DMS79 (cell line): ENCODE results near the gene PTPRE.

ENCODE experiments used
- DNase-seq: peaks from one replicate; lab custom pipeline; 2025; lab: John Stamatoyannopoulos, UW

Gene PTPRE

GRCh38 chr10:127882801-127883459, 24.0 kb upstream of the PTPRE start:
- no peak for DNase-seq

DNA sequence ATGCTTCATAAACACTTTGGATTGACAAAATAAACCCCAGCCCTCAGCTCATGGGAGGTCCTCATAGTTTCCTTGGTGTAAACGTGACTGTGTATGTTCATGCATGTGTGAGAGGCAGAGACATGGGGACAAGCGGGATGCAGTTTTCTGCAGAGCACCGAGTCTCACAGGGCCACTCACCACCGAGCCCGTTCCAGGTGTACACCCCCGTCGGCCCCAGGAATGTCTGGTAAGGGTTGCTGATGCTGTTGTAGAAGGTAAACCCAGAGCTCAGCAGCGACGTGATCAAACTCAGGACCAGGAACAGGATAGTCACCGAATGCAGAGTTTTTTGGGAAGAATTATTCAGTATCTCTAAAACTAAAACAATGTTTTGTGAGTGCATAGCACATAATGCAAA, 23.4 kb upstream of the PTPRE start:
- no peak for DNase-seq

DNA sequence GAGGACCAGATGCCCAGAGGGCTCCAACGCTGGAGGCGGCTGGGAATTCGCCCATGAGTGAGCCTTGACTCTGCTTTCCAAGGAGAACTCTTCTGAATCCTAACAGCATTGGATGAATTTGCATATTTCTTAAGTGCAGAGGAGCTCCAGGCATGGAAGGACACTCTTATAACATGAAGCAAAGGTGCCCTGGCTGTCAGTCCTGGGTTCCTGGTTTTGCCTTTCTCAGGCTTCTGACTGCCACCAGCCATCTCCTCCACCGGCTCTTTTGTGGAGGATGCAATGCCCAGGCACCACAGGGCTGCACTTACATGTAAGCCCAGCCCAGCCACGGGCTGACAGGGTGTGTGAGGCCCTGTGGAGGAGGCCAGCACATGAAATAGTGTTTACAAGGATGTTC, 22.4 kb upstream of the PTPRE start:
- no peak for DNase-seq

- no peak for DNase-seq
Observed at GRCh38 chr10:127886371-127887051, 20.4 kb upstream of the PTPRE start.

DNA sequence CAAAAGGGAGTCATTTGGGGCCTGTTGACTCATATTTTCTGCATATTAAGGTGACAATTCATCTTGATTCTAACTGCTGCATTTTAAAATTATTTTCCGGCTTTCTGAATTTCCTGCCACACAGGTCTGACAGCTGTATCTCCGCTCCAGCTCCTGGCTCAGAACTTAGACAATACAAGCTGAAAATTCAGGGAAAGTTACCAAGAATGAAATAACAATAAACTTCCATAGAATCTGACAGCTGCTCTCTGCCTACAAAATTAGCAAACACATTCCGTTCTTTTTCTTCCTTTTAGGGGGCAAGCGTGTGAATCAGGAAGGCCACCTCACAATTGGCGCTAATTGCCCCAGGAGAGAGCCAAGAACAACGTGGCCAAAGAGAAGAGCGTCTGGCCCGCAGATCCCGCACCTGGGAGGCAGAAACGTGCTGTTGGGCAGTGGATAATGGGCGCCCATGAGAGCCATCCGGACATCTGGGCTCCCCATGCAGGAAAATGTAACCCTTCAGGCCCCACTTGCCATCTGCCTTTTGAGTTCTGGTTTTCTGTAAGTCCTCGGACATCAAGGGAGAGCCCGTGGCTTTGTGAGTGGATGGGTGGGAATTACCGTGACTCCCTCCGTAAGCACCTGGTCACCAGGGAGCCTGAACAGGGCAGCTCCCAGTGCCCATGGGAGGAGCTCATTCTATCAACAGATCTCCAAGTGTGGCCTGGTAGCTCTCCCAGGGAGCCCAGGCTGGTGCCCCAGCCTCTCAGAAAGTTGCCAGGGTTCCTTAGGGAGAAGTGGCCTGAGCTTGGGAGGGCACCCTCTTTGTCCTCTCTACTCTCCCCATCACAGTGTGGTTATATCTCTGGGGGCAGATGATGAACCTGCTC, 19.1 kb upstream of the PTPRE start:
- no peak for DNase-seq

DNA sequence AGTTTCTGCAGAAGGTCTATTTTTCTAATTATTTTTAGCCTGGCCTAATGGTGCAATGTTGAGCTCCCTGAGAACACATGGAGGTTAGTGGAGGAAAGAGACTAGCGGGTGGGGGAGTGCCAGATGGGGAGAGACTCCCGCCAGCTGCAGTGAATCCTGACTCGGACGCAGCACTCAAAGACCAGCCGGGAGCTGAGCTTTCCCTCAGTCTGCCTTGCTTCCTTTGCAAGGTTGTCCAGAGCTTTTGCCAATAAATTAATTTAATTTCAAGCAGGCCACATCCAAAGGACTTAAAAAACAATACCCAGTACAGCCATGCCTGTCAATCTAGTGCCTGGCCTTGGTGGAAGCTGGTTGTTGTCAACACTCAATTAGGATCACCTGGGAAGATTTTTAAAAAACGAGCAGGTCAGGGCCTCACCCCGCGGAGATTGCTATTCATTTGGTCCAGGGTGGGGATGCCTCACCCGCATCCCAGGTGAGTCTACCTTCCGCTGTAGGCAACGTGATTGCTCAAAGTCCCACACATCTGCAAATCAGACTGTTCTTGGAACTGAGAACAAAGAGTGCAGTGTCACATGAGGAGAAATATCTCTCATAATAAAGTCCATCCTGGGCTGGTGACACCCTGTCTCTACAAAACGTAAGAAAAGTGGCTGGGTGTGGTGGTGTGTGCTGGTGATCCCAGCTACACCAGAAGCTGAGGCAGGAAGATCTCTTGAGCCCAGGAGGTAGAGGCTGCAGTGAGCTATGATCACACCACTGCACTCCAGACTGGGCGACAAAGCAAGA, 18.2 kb upstream of the PTPRE start:
- DNase-seq: no peak

GRCh38 chr10:127889605-127890195, 17.2 kb upstream of the PTPRE start:
- DNase-seq: no peak

GRCh38 chr10:127890216-127890615, 16.7 kb upstream of the PTPRE start:
- DNase-seq: no peak

- no peak for DNase-seq
Observed at GRCh38 chr10:127890832-127891334, 16.0 kb upstream of the PTPRE start.

DNA sequence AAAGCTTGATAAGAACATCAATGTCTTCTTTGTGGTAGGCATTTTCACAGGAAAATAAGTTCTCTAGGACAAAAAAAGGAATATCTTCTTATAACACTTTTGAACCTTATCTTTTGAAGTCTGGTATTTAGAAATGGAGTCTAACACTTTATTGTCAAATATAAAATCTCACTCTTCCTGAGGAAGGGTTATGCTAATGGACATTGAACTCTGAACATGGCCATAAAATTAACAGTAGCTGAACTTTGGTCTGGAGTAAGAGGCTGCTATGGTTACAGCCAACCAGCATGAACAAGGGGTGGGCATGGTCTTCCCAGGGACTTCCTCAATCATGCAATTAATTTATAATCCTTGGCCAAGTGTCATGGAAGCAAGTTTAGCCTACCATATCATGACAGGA, 14.2 kb upstream of the PTPRE start, which contains the start of gene CLRN3:
TSS of gene CLRN3 (minus strand) at position 199 of the 400 bp plus-strand sequence. CDS start at position 42, 157 bp downstream.
- no peak for DNase-seq

GRCh38 chr10:127894146-127894545, 12.8 kb upstream of the PTPRE start:
- DNase-seq: no peak

GRCh38 chr10:127896590-127896989, 10.3 kb upstream of the PTPRE start:
- no peak for DNase-seq

DNA sequence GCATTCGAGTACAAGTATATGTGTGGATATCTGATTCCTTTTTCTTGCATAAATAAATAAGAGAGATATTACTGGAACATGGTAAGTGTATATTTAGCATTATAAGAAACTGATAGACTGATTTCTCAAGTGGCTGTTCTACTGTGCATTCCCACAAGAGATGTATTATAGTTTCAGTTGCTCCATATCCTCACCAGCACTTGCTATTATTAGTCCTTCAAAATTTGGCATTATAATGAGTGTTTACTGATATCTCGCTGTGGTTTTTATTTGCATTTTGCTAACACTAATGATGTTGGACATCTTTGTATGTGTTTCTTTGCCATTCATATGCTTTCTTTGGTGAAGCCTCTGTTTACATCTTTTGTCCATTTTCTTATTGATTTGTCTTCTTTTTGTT, 9.7 kb upstream of the PTPRE start:
- DNase-seq: no peak

DNA sequence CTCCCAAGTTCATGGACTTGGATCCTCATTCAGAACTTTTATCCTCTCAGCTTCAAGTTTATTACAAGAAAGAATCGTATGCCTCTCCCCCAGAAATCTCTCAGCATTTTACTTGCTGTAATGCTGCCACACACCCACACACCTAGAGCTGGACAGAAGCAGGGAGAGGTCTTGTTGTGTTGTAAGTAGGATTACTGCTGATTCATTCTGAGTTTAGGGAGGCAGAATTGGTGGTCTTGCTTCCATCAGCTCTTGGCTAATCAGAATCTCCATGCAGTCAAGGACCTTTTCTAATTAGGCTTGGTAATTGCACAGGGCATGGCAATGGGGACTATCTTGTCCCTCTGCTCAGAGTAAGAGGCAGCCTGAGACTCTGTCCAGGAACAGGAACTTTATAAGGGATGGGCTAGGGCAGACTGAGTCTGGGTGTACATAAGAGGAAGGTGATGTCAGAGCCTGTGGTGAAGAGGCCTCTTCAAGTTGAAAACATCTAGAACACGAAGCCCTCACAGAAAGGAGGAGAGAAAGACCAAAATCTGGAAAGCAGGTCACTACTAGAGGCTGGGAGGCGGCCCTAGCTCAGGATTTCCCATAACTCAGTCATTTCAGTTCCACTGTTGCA, 7.0 kb upstream of the PTPRE start:
- DNase-seq: no peak

- no peak for DNase-seq
Observed at GRCh38 chr10:127903789-127904188, 3.1 kb upstream of the PTPRE start.

- no peak for DNase-seq
Observed at GRCh38 chr10:127904311-127905000, 2.4 kb upstream of the PTPRE start.

DNA sequence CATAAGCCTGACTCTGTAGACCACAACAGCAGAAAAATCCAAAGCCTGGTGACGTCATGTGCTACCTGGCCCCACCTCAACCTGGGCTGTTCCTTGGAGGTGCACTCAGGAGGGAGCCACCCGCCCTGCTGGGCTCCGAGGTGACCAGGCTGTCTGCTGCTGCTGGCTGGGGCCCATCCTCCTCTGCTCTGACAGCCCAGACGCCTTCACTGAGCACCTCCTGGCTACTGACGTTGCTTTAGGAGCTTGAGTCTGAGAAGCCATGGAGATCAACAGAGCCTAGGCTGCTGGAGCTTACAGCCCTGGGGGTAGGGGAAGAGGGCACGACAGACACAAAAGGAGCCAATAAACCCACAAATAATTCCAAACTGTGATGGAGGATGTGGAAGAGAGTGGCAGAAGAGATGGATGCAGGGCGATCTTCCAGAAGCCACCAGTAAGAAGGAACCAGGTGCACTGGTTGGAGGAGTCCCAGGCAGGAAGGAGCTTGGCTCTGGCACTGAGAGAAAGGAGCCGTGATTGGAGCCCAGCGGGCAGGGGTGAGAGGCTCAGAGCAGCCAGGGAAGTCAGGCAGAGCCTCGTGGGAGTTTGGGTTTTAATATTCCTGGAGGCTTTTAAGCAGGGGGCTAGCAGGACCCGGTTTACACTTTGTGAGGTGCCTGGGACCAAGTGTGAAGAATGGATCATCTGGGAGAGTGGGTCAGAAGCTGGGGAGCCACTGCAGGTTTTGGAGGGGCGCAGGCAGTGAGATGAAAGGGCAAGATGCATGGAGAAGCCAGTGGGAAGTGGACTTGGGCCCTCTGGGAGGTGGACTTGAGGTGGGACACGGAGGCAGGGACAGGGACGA, 1.7 kb upstream of the PTPRE start:
- DNase-seq: no peak

- DNase-seq: no peak
Observed at GRCh38 chr10:127905848-127906261, 1.0 kb upstream of the PTPRE start.

DNA sequence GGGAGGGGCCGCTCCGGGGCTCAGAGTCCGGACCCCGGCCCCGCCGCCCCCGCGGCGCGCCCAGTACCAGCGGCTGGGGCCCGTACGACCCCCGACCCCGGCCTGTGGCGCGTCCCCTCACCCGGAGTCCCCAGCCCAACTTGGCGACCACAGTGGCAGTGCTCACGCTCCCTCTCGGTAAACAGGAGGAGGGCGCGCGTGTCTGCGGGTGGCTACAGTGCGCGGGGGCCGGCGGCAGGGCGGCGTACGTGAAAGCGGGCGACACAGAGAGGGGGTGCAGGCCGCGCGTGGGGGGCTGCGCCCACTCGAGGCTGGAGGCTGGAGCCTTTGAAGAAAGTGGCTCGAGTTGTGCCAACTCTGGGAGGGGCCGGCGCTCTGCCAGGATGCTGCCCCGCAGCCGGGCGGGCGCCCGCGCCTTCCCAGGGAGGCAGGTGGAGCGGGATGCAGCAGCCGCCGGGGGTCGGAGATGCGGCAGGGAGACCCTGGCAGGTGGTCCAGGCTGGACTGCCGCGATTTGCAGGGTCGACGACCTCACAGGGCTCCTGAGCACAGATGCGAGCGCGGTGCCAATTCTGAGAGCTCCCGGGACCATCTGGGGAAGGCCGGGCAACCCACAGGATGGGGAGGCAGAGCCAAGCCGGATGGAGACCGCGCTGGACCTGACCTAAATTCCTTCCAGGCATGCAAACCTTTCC, 655 bp downstream of the PTPRE start:
- DNase-seq: no peak
